Astrocyte of the cerebellum (primary cell): Measurements from ENCODE around the gene RAB5IF.
"Not testable (repeated sequence)": the region's sequence is repeated elsewhere in the genome, so short reads cannot be mapped to it uniquely, and the experiment has no call there.

Experiments used
- DNase-seq: peaks from one replicate; pipeline ENCODE4 v3.0.0-alpha.2; 2011; ENCODE audit warnings: low read depth
- H3K4me3 ChIP-seq: 2 replicates; pipeline ENCODE4 v1.5.1; 2011; ENCODE audit warnings: mild to moderate bottlenecking, low read depth, low read length, moderate library complexity
- in situ Hi-C: cut with HindIII; loops from 2 replicates; pipeline ENCODE4 v1.10.0; 2017; ENCODE audit warnings: low sequenced_read_pairs
- TF ChIP-seq, protein P1 (sequence below): IDR thresholded peaks from 2 replicates; pipeline ENCODE4 v1.5.1; 2012; ENCODE audit warnings: low read length, low read depth, moderate library complexity, mild to moderate bottlenecking; ENCODE audit errors: missing control alignments

RAB5IF gene, protein sequence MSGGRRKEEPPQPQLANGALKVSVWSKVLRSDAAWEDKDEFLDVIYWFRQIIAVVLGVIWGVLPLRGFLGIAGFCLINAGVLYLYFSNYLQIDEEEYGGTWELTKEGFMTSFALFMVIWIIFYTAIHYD

DNA sequence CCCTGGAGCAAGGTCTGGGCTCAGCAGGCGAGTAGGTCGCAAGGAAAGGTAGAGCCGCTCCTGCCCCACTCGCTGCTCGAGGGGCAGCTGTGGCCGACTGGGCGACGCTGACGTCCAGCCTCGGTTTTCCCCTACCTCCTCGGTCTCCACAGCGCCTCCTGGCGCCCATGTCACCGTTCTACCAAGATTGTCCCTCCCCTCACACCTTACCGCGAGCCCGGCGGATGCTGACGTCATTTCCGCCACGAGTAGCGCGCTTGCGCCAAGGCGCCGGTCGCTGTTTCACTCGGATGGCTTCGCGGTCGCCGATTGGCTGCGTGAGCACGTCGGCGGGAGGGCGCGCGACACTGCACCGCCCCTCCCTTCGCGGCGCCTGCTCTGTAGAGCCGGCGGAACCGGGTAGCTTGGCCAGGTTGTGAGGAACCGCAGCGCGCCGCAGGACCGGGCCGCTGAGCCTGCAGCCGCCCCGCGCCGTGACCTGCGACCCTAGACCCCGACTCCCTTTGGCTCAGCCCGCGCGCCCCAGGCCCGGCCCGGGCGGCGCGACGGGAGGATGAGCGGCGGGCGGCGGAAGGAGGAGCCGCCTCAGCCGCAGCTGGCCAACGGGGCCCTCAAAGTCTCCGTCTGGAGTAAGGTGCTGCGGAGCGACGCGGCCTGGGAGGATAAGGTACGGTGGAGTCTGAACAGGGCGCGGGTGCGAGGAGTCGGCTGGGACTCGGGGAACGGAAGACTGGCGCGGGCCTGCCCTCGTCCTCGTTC lies at the start of gene RAB5IF:
Gene RAB5IF, plus strand, starts transcription at position 381 of the 759 bp plus-strand sequence. Its CDS starts 173 bp downstream, at position 554.
- in situ Hi-C loops: no loop called here

DNA sequence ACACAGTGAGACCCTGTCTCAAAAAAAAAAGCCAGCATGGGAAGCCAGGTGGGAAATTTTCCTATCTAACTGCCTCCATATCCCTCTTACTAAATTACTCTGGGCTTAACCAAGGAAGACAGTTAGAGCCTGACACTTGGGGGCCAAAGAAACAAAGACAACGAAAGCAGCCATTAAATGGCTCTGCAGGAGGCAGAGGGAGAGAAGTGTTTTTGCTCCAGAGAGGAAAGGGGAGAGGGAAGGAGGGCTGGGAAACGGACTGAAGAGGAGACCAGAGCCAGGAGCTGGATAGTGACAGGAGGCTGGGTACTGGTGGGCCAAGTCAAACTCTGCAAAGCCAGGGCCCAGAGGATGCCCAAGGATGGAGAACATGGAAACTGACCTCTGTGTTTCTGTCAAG lies 42.9 kb upstream of the RAB5IF start:
- in situ Hi-C loops: loop anchor here (25.0 kb wide), 1 partner anchor 200 kb away; the partner anchor contains the start of gene DSN1
- TF ChIP-seq, protein P1, sequence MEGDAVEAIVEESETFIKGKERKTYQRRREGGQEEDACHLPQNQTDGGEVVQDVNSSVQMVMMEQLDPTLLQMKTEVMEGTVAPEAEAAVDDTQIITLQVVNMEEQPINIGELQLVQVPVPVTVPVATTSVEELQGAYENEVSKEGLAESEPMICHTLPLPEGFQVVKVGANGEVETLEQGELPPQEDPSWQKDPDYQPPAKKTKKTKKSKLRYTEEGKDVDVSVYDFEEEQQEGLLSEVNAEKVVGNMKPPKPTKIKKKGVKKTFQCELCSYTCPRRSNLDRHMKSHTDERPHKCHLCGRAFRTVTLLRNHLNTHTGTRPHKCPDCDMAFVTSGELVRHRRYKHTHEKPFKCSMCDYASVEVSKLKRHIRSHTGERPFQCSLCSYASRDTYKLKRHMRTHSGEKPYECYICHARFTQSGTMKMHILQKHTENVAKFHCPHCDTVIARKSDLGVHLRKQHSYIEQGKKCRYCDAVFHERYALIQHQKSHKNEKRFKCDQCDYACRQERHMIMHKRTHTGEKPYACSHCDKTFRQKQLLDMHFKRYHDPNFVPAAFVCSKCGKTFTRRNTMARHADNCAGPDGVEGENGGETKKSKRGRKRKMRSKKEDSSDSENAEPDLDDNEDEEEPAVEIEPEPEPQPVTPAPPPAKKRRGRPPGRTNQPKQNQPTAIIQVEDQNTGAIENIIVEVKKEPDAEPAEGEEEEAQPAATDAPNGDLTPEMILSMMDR: no peak
- H3K4me3 ChIP-seq: no peak overlapping the region
- no peak for DNase-seq

More for the DNA sequence above, at the start of gene RAB5IF:
- peak within 1 kb of the TSS; percentile 97 for H3K4me3 ChIP-seq
- TF ChIP-seq, protein P1: peak; percentile 87
- DNase-seq: peak; percentile 96

DNA sequence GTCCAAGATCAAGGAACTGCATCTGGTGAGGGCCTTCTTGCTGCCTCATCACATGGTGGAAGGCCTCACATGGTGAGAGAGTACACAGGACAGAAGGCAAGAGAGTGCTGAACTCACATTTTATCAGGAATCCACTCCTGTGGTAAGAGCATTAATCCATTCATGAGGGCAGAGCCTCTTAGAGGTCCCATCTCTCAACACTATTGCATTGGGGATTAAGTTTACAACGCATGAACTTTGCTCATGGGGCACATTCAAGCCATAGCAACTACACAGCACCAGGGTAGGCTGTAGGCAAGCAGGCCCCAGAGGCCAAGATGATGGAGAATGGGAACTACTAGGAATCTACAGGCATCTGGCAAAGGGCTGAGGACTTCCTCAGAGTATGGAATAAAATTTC lies 42.2 kb upstream of the RAB5IF start:
- TF ChIP-seq, protein P1: no peak
- no peak for DNase-seq
- in situ Hi-C loops: loop anchor here (25.0 kb wide), 1 partner anchor 199 kb away; the partner anchor contains the start of gene DSN1
- no peak overlapping the region for H3K4me3 ChIP-seq

DNA sequence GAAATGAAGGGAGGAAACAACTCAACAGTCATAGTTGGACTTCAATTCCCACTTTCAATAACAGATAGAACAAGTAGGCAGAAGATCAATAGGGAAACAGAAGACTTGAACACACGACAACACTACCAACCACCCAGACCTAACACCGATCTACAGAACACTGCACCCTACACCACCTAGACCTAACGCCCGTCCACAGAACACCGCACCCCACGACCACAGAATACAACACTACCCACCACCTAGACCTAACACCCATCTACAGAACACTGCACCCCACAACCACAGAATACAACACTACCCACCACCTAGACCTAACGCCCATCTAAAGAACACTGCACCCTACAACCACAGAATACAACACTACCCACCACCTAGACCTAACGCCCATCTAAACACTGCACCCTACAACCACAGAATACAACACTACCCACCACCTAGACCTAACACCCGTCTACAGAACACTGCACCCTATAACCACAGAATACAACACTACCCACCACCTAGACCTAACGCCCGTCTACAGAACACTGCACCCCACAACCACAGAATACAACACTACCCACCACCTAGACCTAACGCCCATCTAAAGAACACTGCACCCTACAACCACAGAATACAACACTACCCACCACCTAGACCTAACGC lies 41.4 kb upstream of the RAB5IF start:
- in situ Hi-C loops: loop anchor here (25.0 kb wide), 1 partner anchor 198 kb away; the partner anchor contains the start of gene DSN1
- DNase-seq, H3K4me3 ChIP-seq: not testable (repeated sequence)

DNA sequence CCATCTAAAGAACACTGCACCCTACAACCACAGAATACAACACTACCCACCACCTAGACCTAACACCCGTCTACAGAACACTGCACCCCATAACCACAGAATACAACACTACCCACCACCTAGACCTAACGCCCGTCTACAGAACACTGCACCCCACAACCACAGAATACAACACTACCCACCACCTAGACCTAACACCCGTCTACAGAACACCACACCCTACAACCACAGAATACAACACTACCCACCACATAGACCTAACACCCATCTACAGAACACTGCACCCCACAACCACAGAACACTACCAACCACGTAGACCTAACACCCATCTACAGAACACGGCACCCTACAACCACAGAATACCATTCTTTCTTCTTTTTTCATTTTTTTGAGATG lies 40.9 kb upstream of the RAB5IF start:
- in situ Hi-C loops: loop anchor here (25.0 kb wide), 1 partner anchor 198 kb away; the partner anchor contains the start of gene DSN1
- not testable (repeated sequence) for DNase-seq, H3K4me3 ChIP-seq

DNA sequence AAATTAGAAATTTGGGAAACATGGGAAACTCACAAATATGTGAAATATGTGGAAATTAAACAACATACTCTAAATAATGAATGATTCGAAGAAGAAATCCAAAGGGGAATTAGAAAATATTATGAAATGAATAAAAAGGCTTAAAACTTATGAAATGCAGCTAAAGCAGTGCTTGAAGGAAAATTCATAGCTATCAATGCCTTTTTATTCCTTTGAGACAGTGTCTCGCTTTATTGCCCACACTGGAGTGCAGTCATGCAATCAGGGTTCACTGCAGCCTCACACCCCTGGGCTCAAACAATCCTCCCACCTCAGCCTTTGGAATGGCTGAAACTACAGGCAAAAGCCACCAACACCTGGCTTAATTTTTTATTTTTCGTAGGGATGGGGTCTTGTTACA lies 40.1 kb upstream of the RAB5IF start:
- DNase-seq: no peak
- H3K4me3 ChIP-seq: no peak overlapping the region

DNA sequence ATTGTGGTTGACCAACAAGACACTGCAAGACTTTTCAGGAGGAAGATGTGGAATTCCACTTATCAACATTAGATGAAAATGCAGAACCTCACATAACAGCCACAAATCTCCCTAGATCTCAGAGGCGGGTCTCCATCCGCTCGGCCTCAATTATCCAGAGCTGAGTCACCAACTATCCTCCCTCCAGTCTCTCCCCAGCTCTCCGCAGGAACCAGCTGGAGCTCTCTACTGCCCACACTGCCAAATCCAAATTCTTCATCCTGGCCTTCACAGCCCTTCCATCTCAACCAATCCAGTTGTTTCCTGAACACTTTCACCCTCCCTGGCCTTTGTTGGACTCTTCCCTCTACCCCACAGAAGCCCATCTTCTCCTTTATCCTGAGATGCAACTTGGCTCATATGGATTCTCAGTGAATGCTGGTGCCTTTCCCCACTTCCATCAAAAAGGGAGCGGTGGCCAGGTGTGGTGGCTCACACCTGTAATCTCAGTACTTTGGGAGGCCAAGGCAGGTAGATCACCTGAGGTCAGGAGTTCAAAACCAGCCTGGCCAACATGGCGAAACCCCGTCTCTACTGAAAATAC lies 35.6 kb upstream of the RAB5IF start:
- in situ Hi-C loops: loop anchor here (25.0 kb wide), 1 partner anchor 192 kb away; the partner anchor contains the start of gene DSN1
- DNase-seq: peak; percentile 40
- TF ChIP-seq, protein P1: no peak
- H3K4me3 ChIP-seq: no peak overlapping the region

More for the DNA sequence above, 40.1 kb upstream of the RAB5IF start:
- TF ChIP-seq, protein P1: no peak
- in situ Hi-C loops: loop anchor here (25.0 kb wide), 1 partner anchor 197 kb away; the partner anchor contains the start of gene DSN1
